Natural killer cell treated with Interleukin-12 subunit alpha and Interleukin-12 subunit beta and Interleukin-15 and Interleukin-18, amount 100 ng/mL, for 72 hours (primary cell): ENCODE data around the gene CRHR2. TPM values are rescaled to one million over a fixed set of nuclear protein-coding genes. Genes with fewer than 3 reads are reported as not detected.

Experiments used
- ATAC-seq, 2 donors: fragments of 150-1000 bp; cut with Tn5 transposase in 1 of 2; sonication (Bioruptor Pico), chemical (Tn5 transposase) in 1 of 2; 2 replicates each; pipeline ENCODE4 v1.10.0; 2021
- DNase-seq: peaks from one replicate; pipeline ENCODE4 v3.0.0; 2022; ENCODE audit warnings: low spot score
- H3K27ac Mint-ChIP-seq, 2 donors: 1 replicate in 1 of 2; 2 replicates in 1 of 2; pipeline ENCODE4 v1.8.0; 2022; ENCODE audit warnings: mixed read lengths in 2 of 2, mild to moderate bottlenecking in 1 of 2, moderate library complexity in 1 of 2
- H3K27me3 Mint-ChIP-seq, 2 donors: 1 replicate in 1 of 2; 2 replicates in 1 of 2; pipeline ENCODE4 v1.8.0; 2022; ENCODE audit warnings: mixed read lengths in 2 of 2
- H3K36me3 Mint-ChIP-seq: one replicate; pipeline ENCODE4 v1.8.0; 2022; ENCODE audit warnings: mixed read lengths
- H3K4me1 Mint-ChIP-seq, 2 donors: 1 replicate in 1 of 2; 2 replicates in 1 of 2; pipeline ENCODE4 v1.8.0; 2022; ENCODE audit warnings: low read depth in 2 of 2, mixed read lengths in 2 of 2, mild to moderate bottlenecking in 1 of 2
- H3K4me3 Mint-ChIP-seq: one replicate; pipeline ENCODE4 v1.8.0; 2022; ENCODE audit warnings: mixed read lengths
- H3K9me3 Mint-ChIP-seq: 2 replicates; pipeline ENCODE4 v1.8.0; 2022; ENCODE audit warnings: mixed read lengths
- total RNA-seq, 2 donors: library from RNA; stranded (reverse); gene quantifications; one replicate each; pipeline ENCODE4 v1.2.3, GENCODE V29; 2022

The CRHR2 gene
- total RNA-seq, 2 donors from 2014 or later: not detected

GRCh38 chr7:30717181-30717580 lies 34.9 kb upstream of the CRHR2 start:
- no peak for ATAC-seq
- Mint-ChIP-seq H3K27me3 (no peaks in the 10 kb centered on the region), H3K27ac (no peak overlapping the region), H3K9me3 (peaks cover 16% of the 10 kb centered on the region), H3K36me3 (peaks cover 30% of the 10 kb centered on the region), H3K4me1 (no peaks in the 10 kb centered on the region), H3K4me3 (no peak overlapping the region)
- DNase-seq: no peak

DNA sequence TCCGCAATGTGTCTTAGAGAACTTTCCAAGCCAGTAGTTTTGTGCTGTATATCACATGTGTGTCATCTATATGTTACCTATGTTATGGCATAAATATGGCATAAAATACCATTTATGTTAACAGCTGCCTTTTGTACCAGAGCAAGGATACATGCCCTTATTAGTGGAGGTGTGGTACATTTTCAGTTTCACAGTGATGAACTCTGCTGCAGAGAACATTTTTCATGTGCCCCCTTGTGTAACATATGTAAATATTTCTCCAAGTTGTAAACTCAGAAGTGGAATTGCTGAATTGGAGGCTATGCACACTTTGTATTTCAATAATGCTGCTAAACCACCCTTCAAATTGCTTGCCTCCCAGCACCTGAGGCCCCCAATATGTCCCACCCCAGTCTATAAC lies 31.9 kb upstream of the CRHR2 start:
- Mint-ChIP-seq H3K36me3 (peaks cover 21% of the 10 kb centered on the region), H3K9me3 (peaks cover 10% of the 10 kb centered on the region), H3K4me3 (no peak overlapping the region), H3K4me1 (no peaks in the 10 kb centered on the region), H3K27me3 (no peaks in the 10 kb centered on the region), H3K27ac (no peak overlapping the region)
- ATAC-seq (no peak), DNase-seq (no peak)

DNA sequence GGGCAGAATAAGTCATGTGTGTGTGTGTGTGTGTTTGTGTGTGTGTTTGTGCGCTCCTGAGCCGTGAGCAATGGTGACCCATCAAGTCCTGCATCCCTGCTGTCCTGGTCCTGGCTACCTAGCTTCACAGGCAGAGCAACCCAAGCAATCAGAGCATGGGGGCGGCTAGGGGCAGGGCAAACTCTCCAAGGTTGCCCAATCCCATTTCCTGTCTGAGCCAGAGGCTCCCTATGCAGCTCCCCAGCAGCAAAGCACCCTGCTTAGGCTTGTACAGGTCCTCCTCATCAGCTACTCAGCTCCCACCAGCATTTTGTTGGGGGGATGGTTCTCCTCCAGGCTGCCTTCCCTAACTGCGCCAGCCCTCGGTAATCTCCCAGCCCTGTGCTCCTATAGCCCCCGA lies 31.1 kb upstream of the CRHR2 start:
- H3K4me3 Mint-ChIP-seq: no peak overlapping the region
- H3K9me3 Mint-ChIP-seq: peaks cover 7% of the 10 kb centered on the region
- no peaks in the 10 kb centered on the region for H3K27me3 Mint-ChIP-seq
- no peak overlapping the region for H3K27ac Mint-ChIP-seq
- H3K36me3 Mint-ChIP-seq: peaks cover 15% of the 10 kb centered on the region
- H3K4me1 Mint-ChIP-seq: no peaks in the 10 kb centered on the region
- no peak for ATAC-seq
- no peak for DNase-seq

- no peaks in the 10 kb centered on the region for H3K36me3 Mint-ChIP-seq
- no peaks in the 10 kb centered on the region for H3K9me3 Mint-ChIP-seq
- DNase-seq (no peak), ATAC-seq (no peak)
- no peak overlapping the region for H3K4me3 Mint-ChIP-seq
- H3K4me1 Mint-ChIP-seq: peaks cover 0 to 3% of the 10 kb centered on the region in 2 donors
- H3K27me3 Mint-ChIP-seq: no peaks in the 10 kb centered on the region
- H3K27ac Mint-ChIP-seq: no peak overlapping the region
Observed at GRCh38 chr7:30710669-30711068, 28.4 kb upstream of the CRHR2 start.

DNA sequence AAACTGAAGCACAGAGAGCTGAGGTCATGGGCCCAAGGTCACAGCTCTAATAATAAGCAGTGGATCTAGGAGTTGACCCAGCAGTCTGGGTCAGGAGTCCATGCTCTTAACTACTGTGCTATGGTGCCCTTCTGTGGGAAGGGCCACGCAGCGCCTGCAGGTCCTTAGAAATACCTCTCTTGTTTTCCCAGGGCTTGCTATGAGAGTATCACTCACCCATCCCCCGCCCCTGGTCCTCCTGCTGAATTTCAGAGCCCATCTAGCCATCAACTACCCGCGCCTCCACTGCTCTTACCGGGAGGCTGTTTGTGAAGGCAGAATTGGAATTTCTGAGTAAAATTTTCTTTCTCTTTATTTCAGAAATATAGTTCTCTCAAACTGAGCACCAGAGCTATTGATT lies 27.3 kb upstream of the CRHR2 start:
- peaks cover 0 to 3% of the 10 kb centered on the region in 2 donors for H3K4me1 Mint-ChIP-seq
- DNase-seq (no peak), ATAC-seq (no peak)
- H3K27ac Mint-ChIP-seq: no peak overlapping the region
- no peaks in the 10 kb centered on the region for H3K27me3 Mint-ChIP-seq
- no peak overlapping the region for H3K4me3 Mint-ChIP-seq
- no peaks in the 10 kb centered on the region for H3K9me3 Mint-ChIP-seq
- H3K36me3 Mint-ChIP-seq: no peaks in the 10 kb centered on the region

- no peaks in the 10 kb centered on the region for H3K36me3 Mint-ChIP-seq
- H3K4me3 Mint-ChIP-seq: no peak overlapping the region
- H3K9me3 Mint-ChIP-seq: no peaks in the 10 kb centered on the region
- H3K27me3 Mint-ChIP-seq: no peaks in the 10 kb centered on the region
- no peak overlapping the region for H3K27ac Mint-ChIP-seq
- DNase-seq (no peak), ATAC-seq (no peak)
- peaks cover 0 to 3% of the 10 kb centered on the region in 2 donors for H3K4me1 Mint-ChIP-seq
Observed at GRCh38 chr7:30708983-30709382, 26.7 kb upstream of the CRHR2 start.

- no peaks in the 10 kb centered on the region for H3K36me3 Mint-ChIP-seq
- DNase-seq (no peak), ATAC-seq (no peak)
- H3K4me1 Mint-ChIP-seq: peaks cover 0 to 3% of the 10 kb centered on the region in 2 donors
- H3K4me3 Mint-ChIP-seq: no peak overlapping the region
- H3K27ac Mint-ChIP-seq: no peak overlapping the region
- no peaks in the 10 kb centered on the region for H3K27me3 Mint-ChIP-seq
- no peaks in the 10 kb centered on the region for H3K9me3 Mint-ChIP-seq
Observed at GRCh38 chr7:30708412-30708811, 26.2 kb upstream of the CRHR2 start.

- Mint-ChIP-seq H3K9me3 (no peaks in the 10 kb centered on the region), H3K36me3 (no peaks in the 10 kb centered on the region), H3K27ac (no peak overlapping the region), H3K4me1 (peaks cover 0 to 3% of the 10 kb centered on the region in 2 donors), H3K27me3 (no peaks in the 10 kb centered on the region), H3K4me3 (no peak overlapping the region)
- no peak for ATAC-seq
- DNase-seq: no peak
Observed at GRCh38 chr7:30707391-30708357, 25.4 kb upstream of the CRHR2 start.

- Mint-ChIP-seq H3K4me1 (peaks cover 0 to 3% of the 10 kb centered on the region in 2 donors), H3K27me3 (no peaks in the 10 kb centered on the region), H3K9me3 (no peaks in the 10 kb centered on the region), H3K4me3 (no peak overlapping the region), H3K27ac (no peak overlapping the region), H3K36me3 (no peaks in the 10 kb centered on the region)
- DNase-seq (no peak), ATAC-seq (no peak)
Observed at GRCh38 chr7:30706908-30707307, 24.7 kb upstream of the CRHR2 start.

- Mint-ChIP-seq H3K4me3 (no peak overlapping the region), H3K27ac (no peak overlapping the region)
Observed at GRCh38 chr7:30706316-30706715, 24.1 kb upstream of the CRHR2 start.

GRCh38 chr7:30705596-30705995 lies 23.3 kb upstream of the CRHR2 start:
- Mint-ChIP-seq H3K36me3 (no peaks in the 10 kb centered on the region), H3K4me3 (no peak overlapping the region), H3K27me3 (no peaks in the 10 kb centered on the region), H3K27ac (no peak overlapping the region), H3K4me1 (peaks cover 0 to 3% of the 10 kb centered on the region in 2 donors), H3K9me3 (no peaks in the 10 kb centered on the region)
- ATAC-seq (no peak), DNase-seq (peak; percentile 49)

More at GRCh38 chr7:30706316-30706715, 24.1 kb upstream of the CRHR2 start:
- Mint-ChIP-seq H3K9me3 (no peaks in the 10 kb centered on the region), H3K4me1 (peaks cover 0 to 3% of the 10 kb centered on the region in 2 donors), H3K27me3 (no peaks in the 10 kb centered on the region), H3K36me3 (no peaks in the 10 kb centered on the region)
- no peak for DNase-seq
- ATAC-seq: no peak

GRCh38 chr7:30705008-30705407 lies 22.8 kb upstream of the CRHR2 start:
- Mint-ChIP-seq H3K27me3 (no peaks in the 10 kb centered on the region), H3K27ac (no peak overlapping the region), H3K9me3 (no peaks in the 10 kb centered on the region), H3K36me3 (no peaks in the 10 kb centered on the region), H3K4me3 (no peak overlapping the region), H3K4me1 (peaks cover 0 to 3% of the 10 kb centered on the region in 2 donors)
- ATAC-seq (no peak), DNase-seq (peak; percentile 18)

DNA sequence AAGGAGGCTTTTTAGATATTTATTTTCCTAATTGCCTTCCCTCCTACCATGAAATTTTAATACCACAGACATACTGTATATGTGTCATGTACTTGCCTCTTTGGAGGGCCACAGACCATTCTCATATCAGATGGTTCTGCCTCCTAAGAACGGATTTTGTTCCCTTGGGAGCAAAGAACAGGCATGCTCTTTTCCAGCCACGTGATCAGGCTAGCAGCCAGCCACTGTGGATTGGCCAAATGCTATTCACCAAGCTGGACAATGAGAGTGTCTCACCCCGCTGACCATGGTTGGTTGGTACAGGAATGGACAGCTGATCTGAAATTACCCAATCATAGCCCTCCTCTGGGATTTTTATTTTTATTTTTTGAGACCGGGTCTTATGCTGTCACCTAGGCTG lies 21.5 kb upstream of the CRHR2 start:
- peaks cover 0 to 3% of the 10 kb centered on the region in 2 donors for H3K4me1 Mint-ChIP-seq
- ATAC-seq: no peak

DNA sequence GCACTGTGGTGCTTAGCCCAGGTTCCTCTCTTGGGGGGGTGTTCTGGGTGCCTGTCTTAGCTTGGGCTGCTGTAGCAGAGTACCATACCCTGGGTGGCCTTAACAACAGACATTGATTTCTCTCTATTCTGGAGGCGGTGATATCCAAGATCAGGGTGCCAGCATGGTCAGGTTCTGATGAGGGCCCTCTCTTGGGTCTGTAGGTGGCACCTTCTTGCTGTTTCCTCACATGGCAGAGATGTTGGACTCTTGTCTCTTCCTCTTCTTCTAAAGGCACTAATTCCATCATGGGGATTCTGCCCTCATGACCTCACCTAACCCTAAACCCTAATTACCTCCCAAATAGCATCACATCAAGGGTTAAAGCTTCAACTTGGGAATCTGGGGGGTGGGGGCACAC lies 19.9 kb upstream of the CRHR2 start:
- Mint-ChIP-seq H3K27ac (no peak overlapping the region), H3K9me3 (no peaks in the 10 kb centered on the region), H3K4me3 (no peak overlapping the region), H3K27me3 (no peaks in the 10 kb centered on the region), H3K36me3 (no peaks in the 10 kb centered on the region), H3K4me1 (peaks cover 0 to 3% of the 10 kb centered on the region in 2 donors)
- DNase-seq: peak; percentile 58
- ATAC-seq: no peak

More for the DNA sequence above, 21.5 kb upstream of the CRHR2 start:
- no peaks in the 10 kb centered on the region for H3K36me3 Mint-ChIP-seq
- no peaks in the 10 kb centered on the region for H3K9me3 Mint-ChIP-seq
- H3K27ac Mint-ChIP-seq: no peak overlapping the region
- no peak overlapping the region for H3K4me3 Mint-ChIP-seq
- peak; percentile 35 for DNase-seq
- no peaks in the 10 kb centered on the region for H3K27me3 Mint-ChIP-seq
